ENCODE data around the gene SEC16A.

GRCh38 chr9:136418182-136419091 lies 64.4 kb downstream of the SEC16A start:
- TF ChIP-seq CTCF (IDR thresholded peaks at IDR 0.05) (no peak), POLR2A (IDR thresholded peaks at IDR 0.05) (no peak)

Measured in thyroid gland (tissue), 4 donors.